ENCODE measurements around the gene PEX10. TPM values are rescaled to one million over a fixed set of nuclear protein-coding genes. Genes with fewer than 3 reads are reported as not detected.
A peak's percentile ranks its signal among the peaks of the same experiment; 100 is the strongest.

PEX10 gene
- polyA plus RNA-seq, 2 donors = 19.7 to 21.1 TPM

- H3K36me3 ChIP-seq (ENCODE audit: control insufficient read depth in 2 of 2, insufficient read depth in 2 of 2, low read length in 1 of 2) = peaks cover 5 to 44% of the 10 kb centered on the region in 2 donors
- H3K4me1 ChIP-seq (ENCODE audit: control insufficient read depth in 2 of 2, insufficient read depth in 2 of 2, low read length in 1 of 2) = peaks cover 9 to 27% of the 10 kb centered on the region in 2 donors
- H3K27ac ChIP-seq (ENCODE audit: low read depth in 2 of 2, low read length in 1 of 2) = peak overlapping the region in 1 of 2 donors; percentile 88
- no peaks in the 10 kb centered on the region for H3K9me3 ChIP-seq (ENCODE audit: control insufficient read depth in 2 of 2, insufficient read depth in 1 of 2, low read depth in 1 of 2, low read length in 1 of 2)
- H3K4me3 ChIP-seq (ENCODE audit: low read depth in 1 of 2, low read length in 2 of 2) = no peak overlapping the region
- no peaks in the 10 kb centered on the region for H3K27me3 ChIP-seq (ENCODE audit: control insufficient read depth in 1 of 2, insufficient read depth in 2 of 2, low read length in 2 of 2)
- 88 to 89% methylated on average over 17 of the region's 17 CpGs for WGBS, 2 donors
Observed at GRCh38 chr1:2396059-2396458, 16.3 kb downstream of the PEX10 start.

- Histone ChIP-seq H3K27ac (ENCODE audit: low read depth in 2 of 2, low read length in 1 of 2) (peak overlapping the region in 1 of 2 donors; percentile 62), H3K9me3 (ENCODE audit: control insufficient read depth in 2 of 2, insufficient read depth in 1 of 2, low read depth in 1 of 2, low read length in 1 of 2) (no peaks in the 10 kb centered on the region), H3K4me1 (ENCODE audit: control insufficient read depth in 2 of 2, insufficient read depth in 2 of 2, low read length in 1 of 2) (peaks cover 9 to 27% of the 10 kb centered on the region in 2 donors), H3K27me3 (ENCODE audit: control insufficient read depth in 1 of 2, insufficient read depth in 2 of 2, low read length in 2 of 2) (no peaks in the 10 kb centered on the region), H3K36me3 (ENCODE audit: control insufficient read depth in 2 of 2, insufficient read depth in 2 of 2, low read length in 1 of 2) (peaks cover 5 to 38% of the 10 kb centered on the region in 2 donors), H3K4me3 (ENCODE audit: low read depth in 1 of 2, low read length in 2 of 2) (no peak overlapping the region)
- 82 to 90% methylated on average over 10 of the region's 10 CpGs for WGBS, 2 donors
Observed at GRCh38 chr1:2395245-2395644, 17.1 kb downstream of the PEX10 start.

- Histone ChIP-seq H3K9me3 (ENCODE audit: control insufficient read depth in 2 of 2, insufficient read depth in 1 of 2, low read depth in 1 of 2, low read length in 1 of 2) (no peaks in the 10 kb centered on the region), H3K27ac (ENCODE audit: low read depth in 2 of 2, low read length in 1 of 2) (peak overlapping the region in 1 of 2 donors; percentile 62), H3K4me3 (ENCODE audit: low read depth in 1 of 2, low read length in 2 of 2) (no peak overlapping the region), H3K4me1 (ENCODE audit: control insufficient read depth in 2 of 2, insufficient read depth in 2 of 2, low read length in 1 of 2) (peaks cover 9 to 32% of the 10 kb centered on the region in 2 donors), H3K36me3 (ENCODE audit: control insufficient read depth in 2 of 2, insufficient read depth in 2 of 2, low read length in 1 of 2) (peaks cover 5 to 33% of the 10 kb centered on the region in 2 donors), H3K27me3 (ENCODE audit: control insufficient read depth in 1 of 2, insufficient read depth in 2 of 2, low read length in 2 of 2) (no peaks in the 10 kb centered on the region)
- WGBS, 2 donors = 73 to 79% methylated on average over 11 of the region's 11 CpGs
Observed at GRCh38 chr1:2394761-2395160, 17.6 kb downstream of the PEX10 start.

GRCh38 chr1:2394220-2394619 lies 18.1 kb downstream of the PEX10 start:
- 89 to 92% methylated on average over 7 of the region's 7 CpGs for WGBS, 2 donors
- peaks cover 5 to 28% of the 10 kb centered on the region in 2 donors for H3K36me3 ChIP-seq (ENCODE audit: control insufficient read depth in 2 of 2, insufficient read depth in 2 of 2, low read length in 1 of 2)

GRCh38 chr1:2393471-2393877 lies 18.9 kb downstream of the PEX10 start:
- Histone ChIP-seq H3K4me1 (ENCODE audit: control insufficient read depth in 2 of 2, insufficient read depth in 2 of 2, low read length in 1 of 2) (peaks cover 9 to 31% of the 10 kb centered on the region in 2 donors), H3K27me3 (ENCODE audit: control insufficient read depth in 1 of 2, insufficient read depth in 2 of 2, low read length in 2 of 2) (no peaks in the 10 kb centered on the region), H3K4me3 (ENCODE audit: low read depth in 1 of 2, low read length in 2 of 2) (peak overlapping the region in 1 of 2 donors; percentile 2), H3K36me3 (ENCODE audit: control insufficient read depth in 2 of 2, insufficient read depth in 2 of 2, low read length in 1 of 2) (peaks cover 5 to 27% of the 10 kb centered on the region in 2 donors), H3K27ac (ENCODE audit: low read depth in 2 of 2, low read length in 1 of 2) (peak overlapping the region in 1 of 2 donors; percentile 47), H3K9me3 (ENCODE audit: control insufficient read depth in 2 of 2, insufficient read depth in 1 of 2, low read depth in 1 of 2, low read length in 1 of 2) (no peaks in the 10 kb centered on the region)
- WGBS, 2 donors = 55 to 64% methylated on average over 8 to 9 of the region's 9 CpGs

More at GRCh38 chr1:2394220-2394619, 18.1 kb downstream of the PEX10 start:
- Histone ChIP-seq H3K27me3 (ENCODE audit: control insufficient read depth in 1 of 2, insufficient read depth in 2 of 2, low read length in 2 of 2) (no peaks in the 10 kb centered on the region), H3K4me3 (ENCODE audit: low read depth in 1 of 2, low read length in 2 of 2) (no peak overlapping the region), H3K9me3 (ENCODE audit: control insufficient read depth in 2 of 2, insufficient read depth in 1 of 2, low read depth in 1 of 2, low read length in 1 of 2) (no peaks in the 10 kb centered on the region), H3K4me1 (ENCODE audit: control insufficient read depth in 2 of 2, insufficient read depth in 2 of 2, low read length in 1 of 2) (peaks cover 9 to 31% of the 10 kb centered on the region in 2 donors), H3K27ac (ENCODE audit: low read depth in 2 of 2, low read length in 1 of 2) (peak overlapping the region in 1 of 2 donors; percentile 30)

GRCh38 chr1:2392686-2393085 lies 19.7 kb downstream of the PEX10 start:
- peak overlapping the region in 1 of 2 donors; percentile 45 for H3K27ac ChIP-seq (ENCODE audit: low read depth in 2 of 2, low read length in 1 of 2)
- 40 to 48% methylated on average over 16 of the region's 16 CpGs for WGBS, 2 donors
- H3K36me3 ChIP-seq (ENCODE audit: control insufficient read depth in 2 of 2, insufficient read depth in 2 of 2, low read length in 1 of 2) = peaks cover 5 to 27% of the 10 kb centered on the region in 2 donors
- peak overlapping the region; percentile 73 to 81 for H3K4me3 ChIP-seq (ENCODE audit: low read depth in 1 of 2, low read length in 2 of 2)
- H3K9me3 ChIP-seq (ENCODE audit: control insufficient read depth in 2 of 2, insufficient read depth in 1 of 2, low read depth in 1 of 2, low read length in 1 of 2) = no peaks in the 10 kb centered on the region
- H3K27me3 ChIP-seq (ENCODE audit: control insufficient read depth in 1 of 2, insufficient read depth in 2 of 2, low read length in 2 of 2) = no peaks in the 10 kb centered on the region
- peaks cover 9 to 31% of the 10 kb centered on the region in 2 donors for H3K4me1 ChIP-seq (ENCODE audit: control insufficient read depth in 2 of 2, insufficient read depth in 2 of 2, low read length in 1 of 2)

- no peaks in the 10 kb centered on the region for H3K9me3 ChIP-seq (ENCODE audit: control insufficient read depth in 2 of 2, insufficient read depth in 1 of 2, low read depth in 1 of 2, low read length in 1 of 2)
- peaks cover 9 to 31% of the 10 kb centered on the region in 2 donors for H3K4me1 ChIP-seq (ENCODE audit: control insufficient read depth in 2 of 2, insufficient read depth in 2 of 2, low read length in 1 of 2)
- peak overlapping the region; percentile 73 to 81 for H3K4me3 ChIP-seq (ENCODE audit: low read depth in 1 of 2, low read length in 2 of 2)
- H3K36me3 ChIP-seq (ENCODE audit: control insufficient read depth in 2 of 2, insufficient read depth in 2 of 2, low read length in 1 of 2) = peaks cover 5 to 23% of the 10 kb centered on the region in 2 donors
- H3K27me3 ChIP-seq (ENCODE audit: control insufficient read depth in 1 of 2, insufficient read depth in 2 of 2, low read length in 2 of 2) = no peaks in the 10 kb centered on the region
- 1 to 2% methylated on average over 52 to 62 of the region's 62 CpGs for WGBS, 2 donors
- peak overlapping the region; percentile 87 for H3K27ac ChIP-seq (ENCODE audit: low read depth in 2 of 2, low read length in 1 of 2)
Observed at GRCh38 chr1:2391931-2392509, 20.3 kb downstream of the PEX10 start.

- H3K27ac ChIP-seq (ENCODE audit: low read depth in 2 of 2, low read length in 1 of 2) = peak within 1 kb of the TSS; percentile 87
- H3K4me3 ChIP-seq (ENCODE audit: low read depth in 1 of 2, low read length in 2 of 2) = peak within 1 kb of the TSS; percentile 80 to 81
- peaks cover 9 to 29% of the 10 kb centered on the region in 2 donors for H3K4me1 ChIP-seq (ENCODE audit: control insufficient read depth in 2 of 2, insufficient read depth in 2 of 2, low read length in 1 of 2)
- H3K27me3 ChIP-seq (ENCODE audit: control insufficient read depth in 1 of 2, insufficient read depth in 2 of 2, low read length in 2 of 2) = no peaks in the 10 kb centered on the region
- H3K9me3 ChIP-seq (ENCODE audit: control insufficient read depth in 2 of 2, insufficient read depth in 1 of 2, low read depth in 1 of 2, low read length in 1 of 2) = no peaks in the 10 kb centered on the region
- 0 to 1% methylated on average over 100 to 103 of the region's 103 CpGs for WGBS, 2 donors
- peaks cover 5 to 26% of the 10 kb centered on the region in 2 donors for H3K36me3 ChIP-seq (ENCODE audit: control insufficient read depth in 2 of 2, insufficient read depth in 2 of 2, low read length in 1 of 2)
Observed at GRCh38 chr1:2391041-2391930, 21.1 kb downstream of the PEX10 start, which contains the start of the genes MORN1 and RER1. Gene MORN1 (minus strand): TSS chr1:2391554. CDS start chr1:2391533, 21 bp downstream. Gene RER1 (plus strand): TSS chr1:2391841. CDS start chr1:2395791, 3,950 bp downstream.

- Histone ChIP-seq H3K4me3 (ENCODE audit: low read depth in 1 of 2, low read length in 2 of 2) (no peak overlapping the region), H3K27ac (ENCODE audit: low read depth in 2 of 2, low read length in 1 of 2) (peak overlapping the region in 1 of 2 donors; percentile 71), H3K4me1 (ENCODE audit: control insufficient read depth in 2 of 2, insufficient read depth in 2 of 2, low read length in 1 of 2) (peaks cover 9 to 22% of the 10 kb centered on the region in 2 donors), H3K9me3 (ENCODE audit: control insufficient read depth in 2 of 2, insufficient read depth in 1 of 2, low read depth in 1 of 2, low read length in 1 of 2) (no peaks in the 10 kb centered on the region), H3K36me3 (ENCODE audit: control insufficient read depth in 2 of 2, insufficient read depth in 2 of 2, low read length in 1 of 2) (peaks cover 0 to 15% of the 10 kb centered on the region in 2 donors), H3K27me3 (ENCODE audit: control insufficient read depth in 1 of 2, insufficient read depth in 2 of 2, low read length in 2 of 2) (no peaks in the 10 kb centered on the region)
- 90 to 91% methylated on average over 7 of the region's 7 CpGs for WGBS, 2 donors
Observed at GRCh38 chr1:2389644-2390043, 22.7 kb downstream of the PEX10 start.

All from esophagus (tissue), 2 donors.